ENCODE results near the gene PTPN14.

DNA sequence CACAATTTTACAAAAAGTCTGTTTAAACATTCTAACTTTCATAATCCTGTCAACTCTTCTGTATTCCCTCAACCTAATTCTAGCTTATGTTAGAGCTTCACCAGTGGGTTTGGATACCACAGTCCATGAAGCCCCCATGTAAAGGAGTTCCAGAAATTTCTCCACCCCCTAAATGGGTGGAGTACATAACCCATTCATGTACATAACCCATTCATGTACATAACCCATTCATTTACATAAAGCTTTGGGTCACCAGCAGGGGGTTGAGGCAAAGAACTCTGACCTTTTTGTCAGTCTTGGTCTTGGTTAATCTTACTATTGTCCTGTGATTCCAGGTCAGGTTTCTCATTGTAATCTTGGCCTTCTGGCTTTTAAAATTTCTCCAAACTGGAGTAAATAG is 208.9 kb downstream of the PTPN14 start:
- TF ChIP-seq EZH2 (IDR thresholded peaks at IDR 0.05; ENCODE audit: borderline replicate concordance, low read depth, low read length, severe bottlenecking) = no peak
- TF ChIP-seq, protein P1, sequence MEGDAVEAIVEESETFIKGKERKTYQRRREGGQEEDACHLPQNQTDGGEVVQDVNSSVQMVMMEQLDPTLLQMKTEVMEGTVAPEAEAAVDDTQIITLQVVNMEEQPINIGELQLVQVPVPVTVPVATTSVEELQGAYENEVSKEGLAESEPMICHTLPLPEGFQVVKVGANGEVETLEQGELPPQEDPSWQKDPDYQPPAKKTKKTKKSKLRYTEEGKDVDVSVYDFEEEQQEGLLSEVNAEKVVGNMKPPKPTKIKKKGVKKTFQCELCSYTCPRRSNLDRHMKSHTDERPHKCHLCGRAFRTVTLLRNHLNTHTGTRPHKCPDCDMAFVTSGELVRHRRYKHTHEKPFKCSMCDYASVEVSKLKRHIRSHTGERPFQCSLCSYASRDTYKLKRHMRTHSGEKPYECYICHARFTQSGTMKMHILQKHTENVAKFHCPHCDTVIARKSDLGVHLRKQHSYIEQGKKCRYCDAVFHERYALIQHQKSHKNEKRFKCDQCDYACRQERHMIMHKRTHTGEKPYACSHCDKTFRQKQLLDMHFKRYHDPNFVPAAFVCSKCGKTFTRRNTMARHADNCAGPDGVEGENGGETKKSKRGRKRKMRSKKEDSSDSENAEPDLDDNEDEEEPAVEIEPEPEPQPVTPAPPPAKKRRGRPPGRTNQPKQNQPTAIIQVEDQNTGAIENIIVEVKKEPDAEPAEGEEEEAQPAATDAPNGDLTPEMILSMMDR (IDR thresholded peaks at IDR 0.05; ENCODE audit: borderline replicate concordance, extremely low read depth, low read length, poor library complexity, severe bottlenecking) = no peak
